IMR-90 (cell line): ENCODE results near the gene HOXB1.

Source experiments
- BHLHE40 ChIP-seq: fragments of 150-350 bp; IDR thresholded peaks from 2 replicates; pipeline ENCODE4 v1.6.1; 2016; ENCODE audit warnings: mild to moderate bottlenecking, low read depth, low read length
- CEBPB ChIP-seq: IDR thresholded peaks from 2 replicates; pipeline ENCODE4 v1.6.1; 2012; ENCODE audit warnings: low read depth, low read length, improper control_type of control experiment
- CTCF ChIP-seq: conservative IDR thresholded peaks from 2 replicates; pipeline ENCODE4 v1.5.1; 2012; ENCODE audit warnings: mild to moderate bottlenecking, low read depth, low read length, improper control_type of control experiment
- ELK1 ChIP-seq: fragments of 150-350 bp; IDR thresholded peaks from 2 replicates; pipeline ENCODE4 v1.6.1; 2016; ENCODE audit warnings: low read depth, mild to moderate bottlenecking, low read length, moderate library complexity, borderline replicate concordance
- FOS ChIP-seq: fragments of 150-350 bp; IDR thresholded peaks from 2 replicates; pipeline ENCODE4 v1.6.1; 2016; ENCODE audit warnings: low read depth, low read length
- MAZ ChIP-seq: IDR thresholded peaks from 2 replicates; pipeline ENCODE4 v1.6.1; 2012; ENCODE audit warnings: low read depth, mild to moderate bottlenecking, low read length, improper control_type of control experiment, moderate library complexity, borderline replicate concordance
- MXI1 ChIP-seq: IDR thresholded peaks from 2 replicates; pipeline ENCODE4 v1.6.1; 2012; ENCODE audit warnings: low read depth, mild to moderate bottlenecking, low read length, moderate library complexity, borderline replicate concordance
- NFE2L2 ChIP-seq: fragments of 150-350 bp; IDR thresholded peaks from 2 replicates; pipeline ENCODE4 v1.6.1; 2016; ENCODE audit warnings: low read depth, mild to moderate bottlenecking, low read length
- POLR2A ChIP-seq: IDR thresholded peaks from 2 replicates; pipeline ENCODE4 v1.6.1; 2012; ENCODE audit warnings: mild to moderate bottlenecking, low read depth, low read length
- RAD21 ChIP-seq: IDR thresholded peaks from 2 replicates; pipeline ENCODE4 v1.6.1; 2012; ENCODE audit warnings: low read length, improper control_type of control experiment
- RCOR1 ChIP-seq: IDR thresholded peaks from 2 replicates; pipeline ENCODE4 v1.6.1; 2012; ENCODE audit warnings: mild to moderate bottlenecking, low read length, improper control_type of control experiment; ENCODE audit not compliant: insufficient replicate concordance
- RFX5 ChIP-seq: IDR thresholded peaks from 2 replicates; pipeline ENCODE4 v1.8.0; 2012; ENCODE audit warnings: low read depth, mild to moderate bottlenecking, low read length, moderate library complexity
- SMC3 ChIP-seq: fragments of 150-350 bp; IDR thresholded peaks from 2 replicates; pipeline ENCODE4 v1.6.1; 2016; ENCODE audit warnings: low read depth, mild to moderate bottlenecking, antibody characterized with exemption, low read length, moderate library complexity
- USF2 ChIP-seq: fragments of 150-350 bp; IDR thresholded peaks from 2 replicates; pipeline ENCODE4 v1.6.1; 2017; ENCODE audit warnings: mild to moderate bottlenecking, antibody characterized with exemption, low read length, low read depth

- TF ChIP-seq CTCF = no peak
- TF ChIP-seq POLR2A = no peak
- TF ChIP-seq SMC3 = no peak
- TF ChIP-seq RFX5 = no peak
- TF ChIP-seq CEBPB = no peak
- TF ChIP-seq ELK1 = no peak
- TF ChIP-seq USF2 = no peak
- no peak for TF ChIP-seq FOS
- TF ChIP-seq RAD21 = no peak
- TF ChIP-seq BHLHE40 = no peak
- no peak for TF ChIP-seq MXI1
- TF ChIP-seq RCOR1 = no peak
- no peak for TF ChIP-seq MAZ
- no peak for TF ChIP-seq NFE2L2
Measured at GRCh38 chr17:48506246-48506645, 24.6 kb downstream of the HOXB1 start.
